PC-3 (cell line): ENCODE measurements around the gene JPT2.

Experiments used
- EZH2 ChIP-seq: fragments of 300-600 bp; sonication (generic); IDR thresholded peaks from one replicate; pipeline ENCODE4 v1.6.1; 2017; ENCODE audit warnings: antibody characterized with exemption, mild to moderate bottlenecking, low read length; ENCODE audit not compliant: unreplicated experiment
- TF ChIP-seq, protein P1 (sequence below): fragments of 300-600 bp; sonication (generic); conservative IDR thresholded peaks from 2 replicates; pipeline ENCODE4 v1.5.1; 2017; ENCODE audit warnings: antibody characterized with exemption, low read depth, mild to moderate bottlenecking, low read length

DNA sequence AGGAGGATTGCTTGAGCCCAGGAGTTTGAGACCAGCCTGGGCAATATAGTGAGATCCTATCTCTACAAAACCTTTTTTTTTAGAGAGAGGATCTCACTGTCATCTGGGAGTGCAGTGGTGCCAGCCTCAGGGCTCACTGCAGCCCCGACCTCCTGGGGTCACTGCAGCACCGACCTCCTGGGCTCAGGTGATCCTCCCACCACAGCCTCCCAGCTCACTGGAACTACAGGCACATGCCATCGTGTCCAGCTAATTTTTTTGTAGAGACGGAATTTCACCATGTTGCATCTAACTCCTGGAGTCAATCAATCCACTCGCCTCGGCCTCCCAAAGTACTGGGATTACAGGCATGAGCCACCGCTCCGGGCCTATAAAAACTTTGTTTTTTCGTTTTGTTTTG, 43.3 kb downstream of the JPT2 start:
- TF ChIP-seq, protein P1, sequence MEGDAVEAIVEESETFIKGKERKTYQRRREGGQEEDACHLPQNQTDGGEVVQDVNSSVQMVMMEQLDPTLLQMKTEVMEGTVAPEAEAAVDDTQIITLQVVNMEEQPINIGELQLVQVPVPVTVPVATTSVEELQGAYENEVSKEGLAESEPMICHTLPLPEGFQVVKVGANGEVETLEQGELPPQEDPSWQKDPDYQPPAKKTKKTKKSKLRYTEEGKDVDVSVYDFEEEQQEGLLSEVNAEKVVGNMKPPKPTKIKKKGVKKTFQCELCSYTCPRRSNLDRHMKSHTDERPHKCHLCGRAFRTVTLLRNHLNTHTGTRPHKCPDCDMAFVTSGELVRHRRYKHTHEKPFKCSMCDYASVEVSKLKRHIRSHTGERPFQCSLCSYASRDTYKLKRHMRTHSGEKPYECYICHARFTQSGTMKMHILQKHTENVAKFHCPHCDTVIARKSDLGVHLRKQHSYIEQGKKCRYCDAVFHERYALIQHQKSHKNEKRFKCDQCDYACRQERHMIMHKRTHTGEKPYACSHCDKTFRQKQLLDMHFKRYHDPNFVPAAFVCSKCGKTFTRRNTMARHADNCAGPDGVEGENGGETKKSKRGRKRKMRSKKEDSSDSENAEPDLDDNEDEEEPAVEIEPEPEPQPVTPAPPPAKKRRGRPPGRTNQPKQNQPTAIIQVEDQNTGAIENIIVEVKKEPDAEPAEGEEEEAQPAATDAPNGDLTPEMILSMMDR, result no peak
- TF ChIP-seq EZH2, result no peak
